Neural crest cell (in vitro differentiated cells): ENCODE measurements around the gene USP40. TPM values are rescaled to one million over a fixed set of nuclear protein-coding genes. Genes with fewer than 3 reads are reported as not detected.
A peak's percentile ranks its signal among the peaks of the same experiment; 100 is the strongest.

Experiments used
- DNase-seq: peaks from one replicate; pipeline ENCODE4 v3.0.0; 2021; ENCODE audit warnings: low read depth, mixed read lengths, low spot score
- H3K27ac Mint-ChIP-seq: one replicate; pipeline ENCODE4 v1.8.0; 2021; ENCODE audit warnings: mild to moderate bottlenecking, mixed read lengths; ENCODE audit not compliant: unreplicated experiment
- H3K27me3 Mint-ChIP-seq: 2 replicates; pipeline ENCODE4 v1.8.0; 2021; ENCODE audit warnings: low read depth, mild to moderate bottlenecking, mixed read lengths
- H3K36me3 Mint-ChIP-seq: 2 replicates; pipeline ENCODE4 v1.8.0; 2021; ENCODE audit warnings: low read depth, mild to moderate bottlenecking, mixed read lengths
- H3K4me1 Mint-ChIP-seq: 2 replicates; pipeline ENCODE4 v1.8.0; 2021; ENCODE audit warnings: mixed read lengths
- H3K4me3 Mint-ChIP-seq: one replicate; pipeline ENCODE4 v1.8.0; 2021; ENCODE audit warnings: mild to moderate bottlenecking, mixed read lengths
- H3K9me3 Mint-ChIP-seq: 2 replicates; pipeline ENCODE4 v1.8.0; 2021; ENCODE audit warnings: mixed read lengths
- CTCF ChIP-seq: fragments of 200-600 bp; sonication (generic); conservative IDR thresholded peaks from 2 replicates; pipeline ENCODE4 v1.5.0; 2021; ENCODE audit warnings: antibody characterized with exemption, mild to moderate bottlenecking
- total RNA-seq: library from RNA; stranded (reverse); gene quantifications from 2 replicates; pipeline ENCODE4 v1.2.1, GENCODE V29; 2021

The USP40 gene
- total RNA-seq, 1 donor from 2014 or later = 25.3 TPM

GRCh38 chr2:233455006-233455405, 111.6 kb downstream of the USP40 start:
- H3K27me3 Mint-ChIP-seq = no peaks in the 10 kb centered on the region
- peaks cover 2% of the 10 kb centered on the region for H3K36me3 Mint-ChIP-seq
- no peak overlapping the region for H3K4me3 Mint-ChIP-seq
- DNase-seq = no peak
- no peaks in the 10 kb centered on the region for H3K4me1 Mint-ChIP-seq
- TF ChIP-seq CTCF = no peak
- H3K27ac Mint-ChIP-seq = no peak overlapping the region
- H3K9me3 Mint-ChIP-seq = no peaks in the 10 kb centered on the region

- H3K36me3 Mint-ChIP-seq = peaks cover 4% of the 10 kb centered on the region
- no peak for TF ChIP-seq CTCF
- H3K27ac Mint-ChIP-seq = no peak overlapping the region
- H3K9me3 Mint-ChIP-seq = no peaks in the 10 kb centered on the region
- peaks cover 3% of the 10 kb centered on the region for H3K4me1 Mint-ChIP-seq
- DNase-seq = no peak
- H3K27me3 Mint-ChIP-seq = no peaks in the 10 kb centered on the region
- H3K4me3 Mint-ChIP-seq = no peak overlapping the region
Observed at GRCh38 chr2:233453916-233454315, 112.7 kb downstream of the USP40 start.

- peaks cover 5% of the 10 kb centered on the region for H3K36me3 Mint-ChIP-seq
- H3K4me1 Mint-ChIP-seq = peaks cover 7% of the 10 kb centered on the region
- H3K27me3 Mint-ChIP-seq = no peaks in the 10 kb centered on the region
- no peak for TF ChIP-seq CTCF
- no peak overlapping the region for H3K27ac Mint-ChIP-seq
- DNase-seq = no peak
- no peak overlapping the region for H3K4me3 Mint-ChIP-seq
- H3K9me3 Mint-ChIP-seq = no peaks in the 10 kb centered on the region
Observed at GRCh38 chr2:233453111-233453915, 113.3 kb downstream of the USP40 start.

- no peak for DNase-seq
- Mint-ChIP-seq H3K4me1 (peaks cover 15% of the 10 kb centered on the region), H3K4me3 (no peak overlapping the region), H3K27me3 (no peaks in the 10 kb centered on the region), H3K27ac (no peak overlapping the region), H3K9me3 (no peaks in the 10 kb centered on the region), H3K36me3 (peaks cover 7% of the 10 kb centered on the region)
- TF ChIP-seq CTCF = no peak
Observed at GRCh38 chr2:233451950-233452349, 114.6 kb downstream of the USP40 start.

- no peak for TF ChIP-seq CTCF
- H3K27ac Mint-ChIP-seq = peak overlapping the region; percentile 43
- DNase-seq = no peak
- no peaks in the 10 kb centered on the region for H3K9me3 Mint-ChIP-seq
- no peak overlapping the region for H3K4me3 Mint-ChIP-seq
- H3K4me1 Mint-ChIP-seq = peaks cover 15% of the 10 kb centered on the region
- H3K36me3 Mint-ChIP-seq = peaks cover 7% of the 10 kb centered on the region
- H3K27me3 Mint-ChIP-seq = no peaks in the 10 kb centered on the region
Observed at GRCh38 chr2:233450864-233451575, 115.6 kb downstream of the USP40 start.
